ENCODE results near the gene GUCY2D.

Gene GUCY2D

DNA sequence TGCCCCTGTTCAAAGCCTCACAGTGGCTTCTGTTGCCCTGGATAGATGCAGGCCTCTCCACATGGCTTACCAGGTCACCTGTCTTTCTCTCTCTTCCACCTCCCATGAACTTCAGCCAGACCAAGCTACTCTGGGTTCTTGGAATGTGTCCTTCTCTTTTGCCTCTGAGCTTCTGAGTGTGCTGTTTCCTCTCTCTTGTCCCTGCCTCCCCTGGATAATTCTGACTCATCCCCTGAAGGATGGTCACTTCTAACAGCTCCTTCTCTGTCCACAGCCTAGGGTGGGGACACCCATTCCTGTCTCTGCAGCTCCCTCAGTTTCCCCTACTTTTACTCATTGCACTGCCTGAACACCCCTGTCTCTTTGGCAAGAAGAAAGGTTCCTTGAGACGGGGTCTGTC is 2.9 kb downstream of the GUCY2D start:
- H4K20me1 ChIP-seq (ENCODE audit: insufficient read depth, low read length) = no peaks in the 10 kb centered on the region
- no peaks in the 10 kb centered on the region for H3K9me3 ChIP-seq (replicated peaks; ENCODE audit: insufficient read depth, low read length)
- no peak overlapping the region for H3K4me3 ChIP-seq (ENCODE audit: low read length)
- no peaks in the 10 kb centered on the region for H3K36me3 ChIP-seq (replicated peaks; ENCODE audit: insufficient read depth, low read length)
- no peaks in the 10 kb centered on the region for H3F3A ChIP-seq (ENCODE audit: insufficient read depth, low read length)
- H3K4me1 ChIP-seq (ENCODE audit: low read length) = no peaks in the 10 kb centered on the region
- no peaks in the 10 kb centered on the region for H3K79me2 ChIP-seq (ENCODE audit: low read length)
- H3K9me2 ChIP-seq (replicated peaks; ENCODE audit: insufficient read depth, low read length) = no peaks in the 10 kb centered on the region
- no peak overlapping the region for H3K9ac ChIP-seq (ENCODE audit: low read length)
- TF ChIP-seq CTCF (IDR thresholded peaks at IDR 0.05; ENCODE audit: low read length) (no peak), EZH2phosphoT487 (IDR thresholded peaks at IDR 0.05; ENCODE audit: low read length) (no peak), EZH2 (optimal IDR thresholded peaks at IDR 0.05; ENCODE audit: low read depth, low read length) (no peak)
- H3K27me3 ChIP-seq (replicated peaks; ENCODE audit: insufficient read depth, low read length) = peaks cover 46% of the 10 kb centered on the region
- no peak overlapping the region for H3K4me2 ChIP-seq (ENCODE audit: low read depth, low read length)
- H2AFZ ChIP-seq (ENCODE audit: low read length) = no peak overlapping the region
- no peak overlapping the region for H3K27ac ChIP-seq (ENCODE audit: low read length)
- DNase-seq = no peak

DNA sequence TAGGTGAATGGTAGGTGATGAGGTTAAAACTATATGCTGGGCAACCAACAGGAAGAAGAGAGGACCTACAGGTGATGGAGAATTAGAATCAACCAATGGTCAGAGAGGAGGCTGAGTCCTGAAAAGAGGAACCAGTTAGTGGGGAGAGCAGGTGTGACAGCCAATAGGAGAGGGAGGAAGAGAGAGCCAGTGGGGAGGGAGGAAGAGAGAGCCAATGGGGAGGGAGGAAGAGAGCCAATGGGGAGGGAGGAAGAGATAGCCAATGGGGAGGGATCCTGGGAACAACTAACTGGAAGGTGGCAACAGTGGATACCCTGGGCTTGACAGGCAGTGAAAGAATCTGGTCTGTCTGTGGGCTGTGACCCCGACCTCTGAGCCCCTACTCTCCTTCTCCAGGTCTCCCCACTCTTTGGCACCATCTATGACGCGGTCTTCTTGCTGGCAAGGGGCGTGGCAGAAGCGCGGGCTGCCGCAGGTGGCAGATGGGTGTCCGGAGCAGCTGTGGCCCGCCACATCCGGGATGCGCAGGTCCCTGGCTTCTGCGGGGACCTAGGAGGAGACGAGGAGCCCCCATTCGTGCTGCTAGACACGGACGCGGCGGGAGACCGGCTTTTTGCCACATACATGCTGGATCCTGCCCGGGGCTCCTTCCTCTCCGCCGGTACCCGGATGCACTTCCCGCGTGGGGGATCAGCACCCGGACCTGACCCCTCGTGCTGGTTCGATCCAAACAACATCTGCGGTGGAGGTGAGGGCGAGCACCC is 3.7 kb downstream of the GUCY2D start:
- TF ChIP-seq CTCF (IDR thresholded peaks at IDR 0.05; ENCODE audit: low read length) (no peak), EZH2phosphoT487 (IDR thresholded peaks at IDR 0.05; ENCODE audit: low read length) (no peak), EZH2 (optimal IDR thresholded peaks at IDR 0.05; ENCODE audit: low read depth, low read length) (no peak)
- Histone ChIP-seq H3K9me3 (replicated peaks; ENCODE audit: insufficient read depth, low read length) (no peaks in the 10 kb centered on the region), H3K79me2 (ENCODE audit: low read length) (no peaks in the 10 kb centered on the region), H2AFZ (ENCODE audit: low read length) (no peak overlapping the region), H3K27ac (ENCODE audit: low read length) (no peak overlapping the region), H3K27me3 (replicated peaks; ENCODE audit: insufficient read depth, low read length) (peaks cover 41% of the 10 kb centered on the region), H3K4me1 (ENCODE audit: low read length) (no peaks in the 10 kb centered on the region), H4K20me1 (ENCODE audit: insufficient read depth, low read length) (no peaks in the 10 kb centered on the region), H3F3A (ENCODE audit: insufficient read depth, low read length) (no peaks in the 10 kb centered on the region), H3K36me3 (replicated peaks; ENCODE audit: insufficient read depth, low read length) (no peaks in the 10 kb centered on the region), H3K9me2 (replicated peaks; ENCODE audit: insufficient read depth, low read length) (no peaks in the 10 kb centered on the region), H3K9ac (ENCODE audit: low read length) (no peak overlapping the region), H3K4me2 (ENCODE audit: low read depth, low read length) (no peak overlapping the region), H3K4me3 (ENCODE audit: low read length) (no peak overlapping the region)
- no peak for DNase-seq

DNA sequence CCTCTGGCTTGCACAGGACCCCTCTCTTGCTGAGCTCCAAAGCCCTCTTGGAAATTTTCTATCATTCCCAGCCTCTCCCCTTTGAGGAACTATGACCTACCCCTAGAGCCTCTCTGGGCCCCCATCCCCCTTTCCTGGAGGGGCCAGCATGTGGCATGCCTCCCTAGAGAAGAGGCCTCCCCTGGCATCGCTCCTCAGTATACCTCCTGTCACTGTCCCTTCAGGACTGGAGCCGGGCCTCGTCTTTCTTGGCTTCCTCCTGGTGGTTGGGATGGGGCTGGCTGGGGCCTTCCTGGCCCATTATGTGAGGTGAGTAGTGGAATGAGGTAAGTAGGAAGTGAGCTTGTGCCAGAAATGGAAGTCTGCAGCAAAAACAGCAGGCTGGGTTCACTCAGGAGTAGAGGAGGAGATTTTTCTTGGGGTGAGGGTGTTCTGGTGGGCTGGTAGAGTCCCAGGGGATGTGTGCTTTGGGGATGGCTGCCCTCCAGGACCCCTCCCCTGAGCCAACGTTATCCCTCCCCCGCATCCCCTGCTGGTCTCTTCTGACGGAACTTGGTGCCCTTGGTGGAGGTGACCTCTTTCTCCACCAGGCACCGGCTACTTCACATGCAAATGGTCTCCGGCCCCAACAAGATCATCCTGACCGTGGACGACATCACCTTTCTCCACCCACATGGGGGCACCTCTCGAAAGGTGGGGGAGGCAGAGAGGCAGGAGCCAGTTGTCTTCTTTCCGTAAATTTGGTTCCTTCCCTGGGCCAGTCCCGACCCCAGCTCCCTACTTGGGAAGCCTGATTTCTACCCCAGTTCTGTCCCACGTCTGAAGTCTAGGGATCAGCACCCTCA is 4.6 kb downstream of the GUCY2D start:
- Histone ChIP-seq H3K9me2 (replicated peaks; ENCODE audit: insufficient read depth, low read length) (no peaks in the 10 kb centered on the region), H4K20me1 (ENCODE audit: insufficient read depth, low read length) (no peaks in the 10 kb centered on the region), H2AFZ (ENCODE audit: low read length) (no peak overlapping the region), H3K4me2 (ENCODE audit: low read depth, low read length) (no peak overlapping the region), H3K36me3 (replicated peaks; ENCODE audit: insufficient read depth, low read length) (no peaks in the 10 kb centered on the region), H3K4me3 (ENCODE audit: low read length) (no peak overlapping the region), H3K4me1 (ENCODE audit: low read length) (no peaks in the 10 kb centered on the region), H3K9ac (ENCODE audit: low read length) (no peak overlapping the region), H3F3A (ENCODE audit: insufficient read depth, low read length) (no peaks in the 10 kb centered on the region), H3K27me3 (replicated peaks; ENCODE audit: insufficient read depth, low read length) (peaks cover 47% of the 10 kb centered on the region), H3K9me3 (replicated peaks; ENCODE audit: insufficient read depth, low read length) (no peaks in the 10 kb centered on the region), H3K27ac (ENCODE audit: low read length) (no peak overlapping the region), H3K79me2 (ENCODE audit: low read length) (no peaks in the 10 kb centered on the region)
- DNase-seq = no peak
- no peak for TF ChIP-seq EZH2 (optimal IDR thresholded peaks at IDR 0.05; ENCODE audit: low read depth, low read length)
- no peak for TF ChIP-seq CTCF (IDR thresholded peaks at IDR 0.05; ENCODE audit: low read length)
- no peak for TF ChIP-seq EZH2phosphoT487 (IDR thresholded peaks at IDR 0.05; ENCODE audit: low read length)
